Daoy (cell line): ENCODE measurements around the gene DDX47. TPM values are rescaled to one million over a fixed set of nuclear protein-coding genes. Genes with fewer than 3 reads are reported as not detected.
"Not testable (repeated sequence)": the region's sequence is repeated elsewhere in the genome, so short reads cannot be mapped to it uniquely, and the experiment has no call there.

Experiments
- DNase-seq: peaks from one replicate; pipeline ENCODE4 v3.0.0-alpha.2; 2015; ENCODE audit warnings: low read depth
- total RNA-seq: library from RNA; depleted of rRNA; stranded (reverse); fragments of >200 nt; shearing (Covaris generic); gene quantifications from 2 replicates; pipeline ENCODE4 v1.2.3, GENCODE V29; 2014; rRNA removed

DDX47 gene
- total RNA-seq, 1 experiment from 2014 or later = 269 TPM

GRCh38 chr12:12872139-12872933, 59.2 kb downstream of the DDX47 start:
- peak; percentile 63 for DNase-seq

GRCh38 chr12:12872934-12873275, 59.8 kb downstream of the DDX47 start:
- peak; percentile 57 for DNase-seq

- no peak for DNase-seq
Measured at GRCh38 chr12:12874029-12874428, 60.9 kb downstream of the DDX47 start.

- not testable (repeated sequence) for DNase-seq
Measured at GRCh38 chr12:12875301-12875700, 62.2 kb downstream of the DDX47 start.

- DNase-seq = no peak
Measured at GRCh38 chr12:12877153-12877768, 64.1 kb downstream of the DDX47 start.

- DNase-seq = no peak
Measured at GRCh38 chr12:12877781-12878455, 64.8 kb downstream of the DDX47 start.

Other genes with a start within 250 kb of the DDX47 start
- 7.7 and 8.2 TPM in 2 replicates for gene CREBL2, start 201.5 kb upstream of the DDX47 start, total RNA-seq
- gene GPR19, start 117.2 kb upstream of the DDX47 start, total RNA-seq = 0.40 TPM in 1 of 2 replicates, not detected in the other
- gene CDKN1B, start 96.0 kb upstream of the DDX47 start, total RNA-seq = 29.7 and 41.9 TPM in 2 replicates
- 8.4 and 10.2 TPM in 2 replicates for gene APOLD1, start 27.7 kb upstream of the DDX47 start, total RNA-seq
- 7.0 and 10.5 TPM in 2 replicates for gene GPRC5A, start 78.2 kb downstream of the DDX47 start, total RNA-seq
- gene GPRC5D, start 138.8 kb downstream of the DDX47 start, total RNA-seq = not detected in 2 replicates
- gene HEBP1, start 186.9 kb downstream of the DDX47 start, total RNA-seq = 0.83 and 6.1 TPM in 2 replicates
- gene FAM234B, start 231.0 kb downstream of the DDX47 start, total RNA-seq = 5.5 and 12.4 TPM in 2 replicates